BLaER1 (cell line): ENCODE data around the gene ABCC4.

Experiments
- H3K27ac ChIP-seq: shearing (Covaris generic); formaldehyde crosslinking; 2 replicates; pipeline ENCODE4 v1.8.1; 2022
- H3K27me3 ChIP-seq: shearing (Covaris generic); formaldehyde crosslinking; 2 replicates; pipeline ENCODE4 v1.8.1; 2022
- H3K36me3 ChIP-seq: shearing (Covaris generic); formaldehyde crosslinking; 2 replicates; pipeline ENCODE4 v1.8.1; 2022
- H3K4me1 ChIP-seq: shearing (Covaris generic); formaldehyde crosslinking; 2 replicates; pipeline ENCODE4 v1.8.1; 2022
- H3K4me2 ChIP-seq: shearing (Covaris generic); formaldehyde crosslinking; 2 replicates; pipeline ENCODE4 v1.8.1; 2022
- H3K4me3 ChIP-seq: shearing (Covaris generic); formaldehyde crosslinking; 2 replicates; pipeline ENCODE4 v1.8.1; 2022
- H3K9ac ChIP-seq: shearing (Covaris generic); formaldehyde crosslinking; 2 replicates; pipeline ENCODE4 v1.8.1; 2022
- H3K9me3 ChIP-seq: shearing (Covaris generic); formaldehyde crosslinking; 2 replicates; pipeline ENCODE4 v1.8.1; 2022
- H4K20me1 ChIP-seq: shearing (Covaris generic); formaldehyde crosslinking; 2 replicates; pipeline ENCODE4 v1.8.1; 2022
- Cebpa-rat ChIP-seq: shearing (Covaris generic); IDR thresholded peaks from 2 replicates; pipeline ENCODE4 v1.8.1; 2022

The ABCC4 gene

DNA sequence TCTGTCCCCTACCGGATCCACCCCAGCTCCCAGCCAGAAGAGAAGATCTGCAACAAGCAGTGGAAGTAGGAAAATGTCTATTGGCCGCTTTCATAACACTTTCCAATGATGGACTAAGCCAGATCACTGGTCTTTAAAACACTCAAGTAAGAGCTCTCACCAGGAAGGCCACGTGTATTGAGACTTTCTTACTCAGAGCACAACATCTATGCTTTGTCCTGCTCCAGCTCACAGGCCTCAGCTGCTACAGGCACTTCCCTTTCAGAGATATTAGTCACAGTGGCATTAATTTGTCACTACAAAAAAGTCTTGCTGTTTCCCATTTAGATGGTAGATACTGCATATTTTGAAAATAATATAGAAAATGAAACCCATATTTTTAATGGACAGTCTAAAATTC is 164.2 kb downstream of the ABCC4 start:
- Histone ChIP-seq H3K4me3 (no peak overlapping the region), H3K4me1 (peaks cover 8% of the 10 kb centered on the region), H3K27ac (no peak overlapping the region), H4K20me1 (no peaks in the 10 kb centered on the region), H3K9me3 (no peaks in the 10 kb centered on the region; the same call in 1 of the 2 replicates), H3K36me3 (peaks cover 33% of the 10 kb centered on the region), H3K9ac (no peak overlapping the region), H3K4me2 (no peak overlapping the region), H3K27me3 (no peaks in the 10 kb centered on the region)
- no peak for TF ChIP-seq Cebpa-rat

DNA sequence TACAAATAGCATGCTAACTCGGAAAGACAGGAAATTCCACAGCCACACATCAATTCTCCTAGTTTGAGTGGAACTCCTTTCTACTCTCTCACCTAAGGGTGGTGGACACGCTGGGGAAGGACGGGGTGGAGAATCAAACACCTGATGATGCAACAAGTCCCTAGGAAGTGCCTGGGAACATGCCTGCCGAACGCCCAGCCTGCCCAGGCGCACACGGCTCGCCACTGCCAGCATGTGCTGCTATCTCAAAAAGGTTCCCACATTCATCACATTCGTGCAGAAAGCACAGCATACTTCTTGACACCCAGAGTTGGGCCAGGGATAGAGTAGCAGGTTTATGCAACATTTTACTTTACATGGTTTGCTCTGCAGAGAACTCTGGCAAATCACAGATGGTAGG is 164.6 kb downstream of the ABCC4 start:
- no peak overlapping the region for H3K4me2 ChIP-seq
- no peak overlapping the region for H3K27ac ChIP-seq
- no peaks in the 10 kb centered on the region for H3K27me3 ChIP-seq
- H3K4me3 ChIP-seq = no peak overlapping the region
- H3K4me1 ChIP-seq = peaks cover 8% of the 10 kb centered on the region
- H3K9me3 ChIP-seq = no peaks in the 10 kb centered on the region; the same call in 1 of the 2 replicates
- H3K36me3 ChIP-seq = peaks cover 28% of the 10 kb centered on the region
- H3K9ac ChIP-seq = no peak overlapping the region
- H4K20me1 ChIP-seq = no peaks in the 10 kb centered on the region
- TF ChIP-seq Cebpa-rat = no peak

DNA sequence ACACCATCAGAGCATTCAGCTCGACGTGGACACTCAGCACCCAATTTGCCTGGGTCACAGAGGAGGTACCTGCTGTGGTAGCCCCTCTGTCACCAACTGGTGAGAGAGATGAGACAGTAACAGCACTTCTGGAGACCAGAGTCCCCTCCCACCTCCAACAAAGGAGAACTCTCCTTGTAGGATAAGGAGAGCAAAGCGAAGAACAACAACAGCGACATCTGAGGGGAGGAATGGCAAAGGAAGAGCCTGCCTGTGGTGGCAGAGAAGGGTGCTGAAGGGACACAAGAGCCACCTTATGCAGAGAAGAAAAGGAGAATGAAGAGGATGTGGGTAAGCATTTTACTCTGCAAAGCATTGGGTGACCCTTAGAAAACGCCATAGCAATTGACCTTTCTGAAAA is 167.8 kb downstream of the ABCC4 start:
- TF ChIP-seq Cebpa-rat = no peak
- Histone ChIP-seq H3K9ac (no peak overlapping the region), H3K27me3 (no peaks in the 10 kb centered on the region), H3K4me1 (peaks cover 12% of the 10 kb centered on the region), H3K9me3 (no peaks in the 10 kb centered on the region), H3K4me2 (no peak overlapping the region), H3K36me3 (peaks cover 7% of the 10 kb centered on the region), H3K27ac (no peak overlapping the region), H3K4me3 (no peak overlapping the region), H4K20me1 (no peaks in the 10 kb centered on the region)

DNA sequence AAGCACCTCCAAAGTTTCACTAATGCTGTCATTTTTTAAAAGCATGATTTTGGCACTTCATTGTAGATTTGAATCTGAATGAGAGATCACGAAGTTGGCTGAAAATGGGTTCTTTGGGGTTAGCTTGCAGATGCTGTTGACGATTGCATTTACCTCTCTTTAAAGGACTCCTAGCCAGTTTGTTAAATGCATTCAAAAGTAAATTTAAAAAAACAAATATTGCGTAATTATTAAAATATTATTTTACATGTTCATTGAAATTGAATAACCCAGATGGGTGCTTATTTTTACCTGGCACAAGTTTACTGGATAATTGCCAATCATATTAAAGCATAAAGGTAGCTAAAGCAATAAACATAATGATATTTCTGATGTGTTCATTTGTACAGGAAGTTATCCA is 172.2 kb downstream of the ABCC4 start:
- no peaks in the 10 kb centered on the region for H3K9me3 ChIP-seq
- no peak overlapping the region for H3K27ac ChIP-seq
- H3K4me3 ChIP-seq = no peak overlapping the region
- H3K4me2 ChIP-seq = no peak overlapping the region
- H4K20me1 ChIP-seq = no peaks in the 10 kb centered on the region
- no peak overlapping the region for H3K9ac ChIP-seq
- peak; percentile 13; the same call in 1 of the 2 replicates for TF ChIP-seq Cebpa-rat
- H3K27me3 ChIP-seq = no peaks in the 10 kb centered on the region
- peaks cover 18% of the 10 kb centered on the region for H3K4me1 ChIP-seq
- peaks cover 7% of the 10 kb centered on the region for H3K36me3 ChIP-seq

DNA sequence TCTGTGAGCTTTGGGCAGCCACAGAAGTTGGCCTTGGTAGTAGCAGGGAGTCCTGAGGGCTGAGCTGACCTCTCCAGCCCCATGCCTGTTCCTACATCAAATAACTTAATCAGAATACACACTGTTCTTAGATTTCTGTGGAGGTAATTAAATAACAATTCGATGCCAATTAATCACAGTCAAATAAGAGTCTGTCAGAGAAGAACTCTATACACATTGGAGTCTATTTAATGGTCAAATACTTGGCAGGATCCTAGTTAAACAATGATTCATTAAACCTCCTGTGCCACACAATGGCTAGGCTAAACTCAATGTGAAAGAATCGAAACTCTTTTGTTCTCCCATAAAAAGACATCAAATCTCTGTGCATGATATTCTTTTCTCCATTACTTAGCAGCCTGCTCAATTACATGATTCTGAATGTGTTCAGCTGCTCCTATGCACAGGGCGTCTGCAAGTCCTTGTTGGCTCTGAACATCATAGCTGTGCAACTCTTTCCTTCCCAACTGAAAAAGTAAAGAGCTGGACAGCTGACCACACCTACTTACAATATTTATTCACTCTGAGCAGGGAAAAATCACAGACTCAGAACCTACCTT is 173.1 kb downstream of the ABCC4 start:
- H3K36me3 ChIP-seq = peaks cover 1% of the 10 kb centered on the region; the same call in 1 of the 2 replicates
- TF ChIP-seq Cebpa-rat = no peak
- H3K27me3 ChIP-seq = no peaks in the 10 kb centered on the region
- peak overlapping the region; percentile 42 for H3K4me2 ChIP-seq
- no peaks in the 10 kb centered on the region for H4K20me1 ChIP-seq
- H3K9me3 ChIP-seq = no peaks in the 10 kb centered on the region
- H3K27ac ChIP-seq = 0 out of 2 replicates have a peak overlapping the region, but pooled peaks have one; percentile 30
- H3K9ac ChIP-seq = no peak overlapping the region
- no peak overlapping the region for H3K4me3 ChIP-seq
- peaks cover 18% of the 10 kb centered on the region for H3K4me1 ChIP-seq

DNA sequence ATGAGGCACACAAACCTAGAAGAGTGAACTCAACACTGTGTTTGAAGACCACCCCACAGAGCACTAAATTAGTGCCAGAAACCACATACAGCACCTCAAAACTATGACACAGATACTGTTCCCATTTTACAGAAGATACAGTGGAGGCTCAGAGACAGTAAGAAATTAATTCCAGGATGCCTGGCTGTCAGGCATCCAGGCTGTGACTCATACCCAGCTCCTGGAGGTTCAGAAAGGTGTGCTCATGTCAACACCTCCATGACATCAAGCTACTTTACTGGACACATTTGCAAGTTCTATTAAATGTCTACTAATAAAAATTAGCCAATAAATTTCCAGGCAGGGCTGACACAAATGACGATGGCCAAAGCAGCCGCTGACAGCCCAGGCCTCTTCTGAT is 176.3 kb downstream of the ABCC4 start:
- no peak overlapping the region for H3K9ac ChIP-seq
- H4K20me1 ChIP-seq = no peaks in the 10 kb centered on the region
- no peaks in the 10 kb centered on the region for H3K27me3 ChIP-seq
- no peak for TF ChIP-seq Cebpa-rat
- no peaks in the 10 kb centered on the region for H3K9me3 ChIP-seq
- H3K4me3 ChIP-seq = no peak overlapping the region
- no peak overlapping the region for H3K27ac ChIP-seq
- peaks cover 18% of the 10 kb centered on the region for H3K4me1 ChIP-seq
- peaks cover 9% of the 10 kb centered on the region; the same call in 1 of the 2 replicates for H3K36me3 ChIP-seq
- H3K4me2 ChIP-seq = no peak overlapping the region

DNA sequence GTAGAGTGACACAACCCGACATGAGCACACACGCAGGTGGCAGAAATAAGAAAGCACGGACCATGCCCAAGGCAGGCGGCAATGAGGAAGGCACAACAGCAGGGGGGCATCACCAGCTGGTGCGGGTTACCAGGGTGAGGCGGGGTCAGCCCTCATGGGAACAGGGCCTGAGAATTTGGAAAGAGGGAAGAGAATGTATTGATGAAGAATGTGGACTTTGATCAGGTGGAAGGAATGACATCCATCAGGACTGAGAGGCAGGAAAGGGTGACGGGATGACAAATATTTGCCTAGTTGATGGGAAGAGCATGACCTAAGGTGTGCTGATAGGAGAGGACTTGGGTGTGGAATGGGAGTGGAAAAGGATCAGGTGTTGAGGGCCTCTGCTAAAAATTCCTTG is 177.5 kb downstream of the ABCC4 start:
- no peak overlapping the region for H3K9ac ChIP-seq
- no peaks in the 10 kb centered on the region for H4K20me1 ChIP-seq
- no peak for TF ChIP-seq Cebpa-rat
- H3K27ac ChIP-seq = no peak overlapping the region
- no peak overlapping the region for H3K4me2 ChIP-seq
- no peak overlapping the region for H3K4me3 ChIP-seq
- peaks cover 17% of the 10 kb centered on the region for H3K4me1 ChIP-seq
- H3K36me3 ChIP-seq = peaks cover 9% of the 10 kb centered on the region; the same call in 1 of the 2 replicates
- no peaks in the 10 kb centered on the region for H3K9me3 ChIP-seq
- H3K27me3 ChIP-seq = no peaks in the 10 kb centered on the region

DNA sequence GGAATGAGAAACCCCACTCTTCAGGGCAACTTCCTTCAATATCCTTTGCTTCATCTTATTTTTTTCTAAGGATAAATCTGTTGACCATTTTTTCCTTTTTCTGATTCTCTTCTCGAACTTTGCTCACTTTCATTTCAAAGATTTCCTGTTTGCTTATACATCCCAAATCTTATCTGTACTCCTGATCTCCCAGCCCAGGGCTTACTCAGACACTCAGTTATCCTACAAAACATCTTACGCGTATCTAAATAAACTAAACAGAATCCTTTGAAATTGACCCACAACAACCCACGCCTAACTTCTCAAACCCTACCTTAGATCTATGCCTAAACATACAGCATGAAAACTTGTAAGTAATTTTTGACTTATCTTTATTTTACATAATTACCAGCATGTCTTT is 179.2 kb downstream of the ABCC4 start:
- no peak for TF ChIP-seq Cebpa-rat
- H3K4me3 ChIP-seq = no peak overlapping the region
- H3K9me3 ChIP-seq = no peaks in the 10 kb centered on the region
- H3K36me3 ChIP-seq = peaks cover 10% of the 10 kb centered on the region
- no peak overlapping the region for H3K9ac ChIP-seq
- H3K27me3 ChIP-seq = no peaks in the 10 kb centered on the region
- H3K27ac ChIP-seq = no peak overlapping the region
- no peak overlapping the region for H3K4me2 ChIP-seq
- no peaks in the 10 kb centered on the region for H4K20me1 ChIP-seq
- 0 out of 2 replicates have a peak, but pooled peaks cover under 1% of the 10 kb centered on the region for H3K4me1 ChIP-seq

DNA sequence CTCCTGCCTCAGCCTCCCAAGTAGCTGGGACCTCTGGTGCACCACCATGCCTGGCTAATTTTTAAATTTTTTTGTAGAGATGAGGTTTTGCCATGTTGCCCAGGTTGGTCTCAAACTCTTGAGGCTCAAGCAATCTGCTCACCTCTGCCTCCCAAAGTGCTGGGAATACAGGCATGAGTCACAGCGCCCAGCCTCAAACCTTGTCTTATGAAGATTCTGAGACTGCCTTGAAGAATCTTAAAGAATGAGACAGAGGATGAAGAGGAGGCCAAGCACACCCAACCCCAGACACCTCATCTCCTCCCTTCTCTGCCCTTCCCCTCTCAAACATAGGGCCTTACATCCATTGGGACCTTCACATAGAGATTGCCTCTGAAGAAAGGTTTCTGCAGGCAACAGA is 179.7 kb downstream of the ABCC4 start:
- Histone ChIP-seq H3K27ac (no peak overlapping the region), H3K9ac (no peak overlapping the region), H3K27me3 (no peaks in the 10 kb centered on the region), H3K4me3 (no peak overlapping the region), H3K4me1 (no peaks in the 10 kb centered on the region), H3K4me2 (no peak overlapping the region), H3K36me3 (peaks cover 15% of the 10 kb centered on the region), H3K9me3 (no peaks in the 10 kb centered on the region), H4K20me1 (no peaks in the 10 kb centered on the region)
- TF ChIP-seq Cebpa-rat = no peak

DNA sequence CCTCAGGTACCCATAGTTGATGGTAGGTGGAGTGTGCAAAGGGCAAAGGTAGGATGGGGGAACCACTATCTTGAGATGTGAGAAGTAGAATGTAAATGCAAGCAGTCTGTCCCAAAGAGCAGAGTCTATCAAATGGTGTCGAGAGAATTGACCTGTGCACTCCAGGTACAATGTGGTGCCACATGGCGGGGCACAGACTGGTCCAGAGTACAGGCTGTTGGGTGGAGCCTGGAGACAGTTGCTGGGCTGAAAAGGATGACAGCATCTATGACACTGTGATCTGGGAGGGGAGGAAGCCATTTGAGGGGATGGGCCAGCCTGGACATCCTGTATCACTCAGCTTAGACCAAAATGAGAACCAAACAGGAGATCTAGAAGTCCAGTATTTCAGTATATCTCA is 180.6 kb downstream of the ABCC4 start:
- H3K9me3 ChIP-seq = no peaks in the 10 kb centered on the region
- peaks cover 15% of the 10 kb centered on the region for H3K36me3 ChIP-seq
- no peaks in the 10 kb centered on the region for H3K27me3 ChIP-seq
- TF ChIP-seq Cebpa-rat = no peak
- no peak overlapping the region for H3K9ac ChIP-seq
- no peaks in the 10 kb centered on the region for H4K20me1 ChIP-seq
- no peak overlapping the region for H3K4me2 ChIP-seq
- no peak overlapping the region for H3K4me3 ChIP-seq
- no peak overlapping the region for H3K27ac ChIP-seq
- H3K4me1 ChIP-seq = no peaks in the 10 kb centered on the region
